ENCODE results near the gene SLC39A1.
A peak's percentile ranks its signal among the peaks of the same experiment; 100 is the strongest.

The SLC39A1 gene

GRCh38 chr1:153973525-153973924, 10.2 kb upstream of the SLC39A1 start:
- no peak for DNase-seq

- DNase-seq: no peak
Measured at GRCh38 chr1:153973071-153973470, 9.7 kb upstream of the SLC39A1 start.

GRCh38 chr1:153970346-153970745, 7.0 kb upstream of the SLC39A1 start:
- DNase-seq: no peak

- DNase-seq: no peak
Measured at GRCh38 chr1:153968972-153969371, 5.6 kb upstream of the SLC39A1 start.

- peak; percentile 36 for DNase-seq
Measured at GRCh38 chr1:153968408-153968807, 5.1 kb upstream of the SLC39A1 start.

GRCh38 chr1:153968000-153968363, 4.6 kb upstream of the SLC39A1 start:
- peak; percentile 79 for DNase-seq

- peak; percentile 94 for DNase-seq
Measured at GRCh38 chr1:153967107-153967999, 4.0 kb upstream of the SLC39A1 start, which contains the start of gene CREB3L4. Gene CREB3L4, plus strand, starts transcription at chr1:153967902. Its CDS starts 624 bp downstream, at chr1:153968526.

GRCh38 chr1:153963850-153964331, 554 bp upstream of the SLC39A1 start:
- DNase-seq: no peak

GRCh38 chr1:153962088-153963029, 978 bp downstream of the SLC39A1 start:
- no peak for DNase-seq

- DNase-seq: no peak
Measured at GRCh38 chr1:153961421-153961820, 1.9 kb downstream of the SLC39A1 start.

- no peak for DNase-seq
Measured at GRCh38 chr1:153960206-153960605, 3.1 kb downstream of the SLC39A1 start.

GRCh38 chr1:153959454-153959853, 3.9 kb downstream of the SLC39A1 start:
- DNase-seq: no peak

GRCh38 chr1:153958961-153959260, 4.4 kb downstream of the SLC39A1 start:
- no peak for DNase-seq

- DNase-seq: peak; percentile 98
Measured at GRCh38 chr1:153958111-153958960, 5.0 kb downstream of the SLC39A1 start, which contains the start of gene CRTC2. Gene CRTC2, minus strand, starts transcription at chr1:153958612. Its CDS starts 115 bp downstream, at chr1:153958497.

- no peak for DNase-seq
Measured at GRCh38 chr1:153957744-153958110, 5.6 kb downstream of the SLC39A1 start.

- DNase-seq: no peak
Measured at GRCh38 chr1:153956997-153957715, 6.2 kb downstream of the SLC39A1 start.

- DNase-seq: no peak
Measured at GRCh38 chr1:153954826-153955225, 8.5 kb downstream of the SLC39A1 start.

GRCh38 chr1:153953859-153954365, 9.4 kb downstream of the SLC39A1 start:
- DNase-seq: no peak

- no peak for DNase-seq
Measured at GRCh38 chr1:153951801-153952200, 11.5 kb downstream of the SLC39A1 start.

- no peak for DNase-seq
Measured at GRCh38 chr1:153951183-153951582, 12.2 kb downstream of the SLC39A1 start.

GRCh38 chr1:153946622-153947241, 16.6 kb downstream of the SLC39A1 start, which contains the start of gene DENND4B:
Gene DENND4B, minus strand, starts transcription at chr1:153946718. Its CDS starts 2,344 bp downstream, at chr1:153944374.
- DNase-seq: peak; percentile 53
